SU-DHL-6 (cell line): ENCODE results near the gene KLHL8.

Experiments
- H2AFZ ChIP-seq: fragments of 200-600 bp; sonication (generic); 2 replicates; pipeline ENCODE4 v1.6.1; 2014; ENCODE audit warnings: low read depth, mild to moderate bottlenecking, moderate library complexity, mixed read lengths, antibody characterized with exemption, low read length; ENCODE audit not compliant: severe bottlenecking
- H3F3A ChIP-seq: fragments of 200-600 bp; shearing (Covaris generic); 2 replicates; pipeline ENCODE4 v1.6.0; 2016; ENCODE audit warnings: antibody characterized with exemption, mild to moderate bottlenecking; ENCODE audit not compliant: insufficient read depth
- H3K27ac ChIP-seq: fragments of 200-600 bp; sonication (generic); 2 replicates; pipeline ENCODE4 v1.5.1; 2016; ENCODE audit warnings: low read depth, mild to moderate bottlenecking, low read length, moderate library complexity, mixed read lengths
- H3K27me3 ChIP-seq: fragments of 200-600 bp; sonication (generic), shearing (Covaris generic); 2 replicates; pipeline ENCODE4 v1.6.0; 2014; ENCODE audit warnings: mild to moderate bottlenecking, low read length
- H3K36me3 ChIP-seq: fragments of 200-600 bp; sonication (generic); 2 replicates; pipeline ENCODE4 v1.6.1; 2014; ENCODE audit warnings: mild to moderate bottlenecking, low read length, mixed read lengths
- H3K4me2 ChIP-seq: fragments of 300-600, 200-600 bp; shearing (Covaris generic), sonication (generic); 2 replicates; pipeline ENCODE4 v1.6.0; 2014; ENCODE audit warnings: low read length, low read depth, mild to moderate bottlenecking; ENCODE audit not compliant: poor library complexity, severe bottlenecking
- H3K4me3 ChIP-seq: fragments of 200-600 bp; sonication (generic); 2 replicates; pipeline ENCODE4 v1.5.1; 2014; ENCODE audit warnings: antibody characterized with exemption, low read length, mild to moderate bottlenecking, mixed read lengths; ENCODE audit not compliant: insufficient read depth, poor library complexity, severe bottlenecking
- H3K79me2 ChIP-seq: fragments of 200-600 bp; sonication (generic); 2 replicates; pipeline ENCODE4 v1.6.1; 2014; ENCODE audit warnings: mild to moderate bottlenecking, low read length, moderate library complexity; ENCODE audit not compliant: insufficient read depth
- H3K9ac ChIP-seq: fragments of 200-600 bp; sonication (generic); 2 replicates; pipeline ENCODE4 v1.7.0; 2014; ENCODE audit warnings: mild to moderate bottlenecking, low read length
- H3K9me2 ChIP-seq: fragments of 200-600 bp; sonication (generic); replicated peaks from 2 replicates; pipeline ENCODE4 v1.6.1; 2014; ENCODE audit warnings: low read length; ENCODE audit not compliant: insufficient read depth
- H3K9me3 ChIP-seq: fragments of 200-600 bp; sonication (generic); 2 replicates; pipeline ENCODE4 v1.6.1; 2014; ENCODE audit warnings: low read length, mixed read lengths; ENCODE audit not compliant: insufficient read depth
- H4K20me1 ChIP-seq: fragments of 200-600 bp; sonication (generic); 2 replicates; pipeline ENCODE4 v1.6.1; 2014; ENCODE audit warnings: low read depth, mild to moderate bottlenecking, antibody characterized with exemption, low read length, moderate library complexity, mixed read lengths
- EZH2phosphoT487 ChIP-seq: fragments of 200-600 bp; sonication (generic), shearing (Covaris generic); conservative IDR thresholded peaks from 2 replicates; pipeline ENCODE4 v1.6.1; 2018; ENCODE audit warnings: mild to moderate bottlenecking, antibody characterized with exemption, low read length, moderate library complexity, mixed read lengths
- TF ChIP-seq, protein P1 (sequence below): fragments of 200-600 bp; sonication (generic); IDR thresholded peaks from one replicate; pipeline ENCODE4 v1.5.1; 2017; ENCODE audit warnings: antibody characterized with exemption, mild to moderate bottlenecking, low read length, moderate library complexity; ENCODE audit not compliant: insufficient read depth, poor library complexity, severe bottlenecking

The KLHL8 gene

DNA sequence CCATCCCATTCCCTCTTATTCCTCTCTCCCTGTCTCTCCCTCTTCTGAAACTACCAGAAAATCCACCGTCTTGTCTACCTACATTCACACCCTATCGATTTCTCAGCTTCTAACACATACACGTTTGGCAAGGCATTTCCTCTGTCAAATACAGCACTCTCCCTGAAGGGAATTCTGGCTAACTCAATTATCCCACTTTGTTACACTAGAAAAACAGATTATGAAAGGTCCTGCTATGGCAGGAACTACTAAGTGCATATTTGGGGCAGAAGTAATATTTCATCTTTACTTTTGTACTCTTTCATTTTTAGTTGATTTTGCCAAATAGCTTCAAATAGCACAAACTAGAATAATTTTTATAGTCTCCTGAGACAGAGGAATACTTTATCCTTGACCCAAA lies 46.6 kb upstream of the KLHL8 start:
- Histone ChIP-seq H3K9me2 (no peaks in the 10 kb centered on the region), H3K4me2 (no peak overlapping the region), H3K36me3 (no peaks in the 10 kb centered on the region), H4K20me1 (no peaks in the 10 kb centered on the region), H3K4me3 (no peak overlapping the region), H3K27me3 (no peaks in the 10 kb centered on the region), H3K79me2 (no peaks in the 10 kb centered on the region), H3K27ac (no peak overlapping the region), H2AFZ (no peak overlapping the region), H3F3A (no peaks in the 10 kb centered on the region), H3K9me3 (no peaks in the 10 kb centered on the region), H3K9ac (no peak overlapping the region)
- TF ChIP-seq, protein P1, sequence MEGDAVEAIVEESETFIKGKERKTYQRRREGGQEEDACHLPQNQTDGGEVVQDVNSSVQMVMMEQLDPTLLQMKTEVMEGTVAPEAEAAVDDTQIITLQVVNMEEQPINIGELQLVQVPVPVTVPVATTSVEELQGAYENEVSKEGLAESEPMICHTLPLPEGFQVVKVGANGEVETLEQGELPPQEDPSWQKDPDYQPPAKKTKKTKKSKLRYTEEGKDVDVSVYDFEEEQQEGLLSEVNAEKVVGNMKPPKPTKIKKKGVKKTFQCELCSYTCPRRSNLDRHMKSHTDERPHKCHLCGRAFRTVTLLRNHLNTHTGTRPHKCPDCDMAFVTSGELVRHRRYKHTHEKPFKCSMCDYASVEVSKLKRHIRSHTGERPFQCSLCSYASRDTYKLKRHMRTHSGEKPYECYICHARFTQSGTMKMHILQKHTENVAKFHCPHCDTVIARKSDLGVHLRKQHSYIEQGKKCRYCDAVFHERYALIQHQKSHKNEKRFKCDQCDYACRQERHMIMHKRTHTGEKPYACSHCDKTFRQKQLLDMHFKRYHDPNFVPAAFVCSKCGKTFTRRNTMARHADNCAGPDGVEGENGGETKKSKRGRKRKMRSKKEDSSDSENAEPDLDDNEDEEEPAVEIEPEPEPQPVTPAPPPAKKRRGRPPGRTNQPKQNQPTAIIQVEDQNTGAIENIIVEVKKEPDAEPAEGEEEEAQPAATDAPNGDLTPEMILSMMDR, result no peak
- no peak for TF ChIP-seq EZH2phosphoT487

DNA sequence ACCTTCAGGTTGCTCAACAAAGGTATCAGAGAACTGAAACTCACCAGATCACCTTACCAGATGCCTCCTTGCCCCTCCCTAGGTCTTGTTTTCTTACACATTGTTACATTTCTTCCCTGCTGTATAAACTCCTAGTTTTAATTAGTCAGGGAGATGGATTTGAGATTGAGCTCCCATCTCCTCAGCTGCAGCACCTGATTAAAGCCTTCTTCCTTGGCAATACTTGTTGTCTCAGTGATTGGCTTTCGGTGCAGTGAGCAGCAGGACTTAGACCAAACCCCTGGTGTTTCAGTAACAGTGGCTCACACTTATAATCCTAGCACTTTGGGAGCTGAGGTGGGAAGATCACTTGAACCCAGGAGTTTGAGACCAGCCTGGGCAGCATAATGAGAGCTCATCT lies 42.5 kb upstream of the KLHL8 start:
- H3K79me2 ChIP-seq, result no peaks in the 10 kb centered on the region
- H3K9me2 ChIP-seq, result no peaks in the 10 kb centered on the region
- H3F3A ChIP-seq, result no peaks in the 10 kb centered on the region
- H2AFZ ChIP-seq, result no peak overlapping the region
- H4K20me1 ChIP-seq, result no peaks in the 10 kb centered on the region
- H3K4me3 ChIP-seq, result no peak overlapping the region
- no peaks in the 10 kb centered on the region for H3K27me3 ChIP-seq
- no peak overlapping the region for H3K9ac ChIP-seq
- no peaks in the 10 kb centered on the region for H3K36me3 ChIP-seq
- TF ChIP-seq EZH2phosphoT487, result no peak
- TF ChIP-seq, protein P1, result no peak
- H3K27ac ChIP-seq, result no peak overlapping the region
- no peak overlapping the region for H3K4me2 ChIP-seq
- H3K9me3 ChIP-seq, result no peaks in the 10 kb centered on the region

DNA sequence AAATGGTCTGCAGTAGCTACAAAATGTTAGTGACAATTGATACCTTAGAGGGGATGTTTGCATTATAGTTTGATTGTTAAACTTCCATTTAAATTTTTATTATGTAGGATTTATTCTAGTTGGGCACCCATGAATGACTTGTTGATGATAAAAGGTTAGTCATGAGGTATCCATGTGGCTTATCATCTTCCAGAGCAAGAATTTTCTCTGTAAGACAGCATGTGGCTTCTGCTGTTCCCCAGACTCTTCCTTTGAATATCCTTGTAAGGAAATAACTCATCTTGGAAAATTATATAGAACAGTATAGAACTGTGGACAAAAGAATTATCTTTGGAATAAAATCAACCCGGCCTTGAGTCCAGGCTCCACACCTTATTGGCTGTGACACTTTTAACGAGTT lies 40.1 kb upstream of the KLHL8 start:
- H3K27me3 ChIP-seq, result no peaks in the 10 kb centered on the region
- H3K9ac ChIP-seq, result no peak overlapping the region
- no peaks in the 10 kb centered on the region for H3F3A ChIP-seq
- no peak overlapping the region for H3K27ac ChIP-seq
- TF ChIP-seq, protein P1, result no peak
- TF ChIP-seq EZH2phosphoT487, result no peak
- no peaks in the 10 kb centered on the region for H3K79me2 ChIP-seq
- H3K4me3 ChIP-seq, result no peak overlapping the region
- no peaks in the 10 kb centered on the region for H4K20me1 ChIP-seq
- no peaks in the 10 kb centered on the region for H3K9me2 ChIP-seq
- H3K9me3 ChIP-seq, result no peaks in the 10 kb centered on the region
- H3K36me3 ChIP-seq, result no peaks in the 10 kb centered on the region
- H3K4me2 ChIP-seq, result no peak overlapping the region
- no peak overlapping the region for H2AFZ ChIP-seq

DNA sequence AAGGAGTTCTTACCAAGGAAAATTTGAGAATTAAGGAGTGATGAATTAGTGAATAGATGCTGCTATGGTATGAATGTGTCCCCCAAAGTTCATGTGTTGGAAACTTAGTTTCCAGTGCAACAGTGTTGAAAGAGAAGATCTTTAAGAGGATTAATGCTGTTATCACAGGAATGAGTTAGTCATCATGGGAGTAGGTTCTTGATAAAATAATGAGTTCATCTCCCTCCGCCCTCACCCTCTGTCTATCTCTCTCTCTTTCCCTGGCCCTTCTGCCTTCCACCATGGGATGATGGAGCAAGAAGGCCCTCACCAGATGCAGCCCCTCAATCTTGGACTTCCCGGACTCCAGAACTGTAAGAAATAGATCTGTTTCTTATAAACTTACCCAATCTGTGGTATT lies 38.3 kb upstream of the KLHL8 start:
- Histone ChIP-seq H3K36me3 (no peaks in the 10 kb centered on the region), H3K4me2 (no peak overlapping the region), H3K9me2 (no peaks in the 10 kb centered on the region), H3K4me3 (no peak overlapping the region), H4K20me1 (no peaks in the 10 kb centered on the region), H3K9me3 (no peaks in the 10 kb centered on the region), H3K27ac (no peak overlapping the region), H3K79me2 (no peaks in the 10 kb centered on the region), H3F3A (no peaks in the 10 kb centered on the region), H2AFZ (no peak overlapping the region), H3K9ac (no peak overlapping the region), H3K27me3 (no peaks in the 10 kb centered on the region)
- TF ChIP-seq, protein P1, result no peak
- TF ChIP-seq EZH2phosphoT487, result no peak
